K562 (cell line): Measurements from ENCODE around the gene C9orf40. TPM values are rescaled to one million over a fixed set of nuclear protein-coding genes. Genes with fewer than 3 reads are reported as not detected.

Experiments
- ETV1 ChIP-seq: fragments of 450-650 bp; conservative IDR thresholded peaks from 2 replicates; pipeline ENCODE4 v1.6.1; 2016; ENCODE audit warnings: missing genetic modification characterization, control low read depth, low read depth, missing compliant biosample characterization
- GABPB1 ChIP-seq: sonication (generic); formaldehyde crosslinking; IDR thresholded peaks from 2 replicates; pipeline ENCODE4 v1.8.0; 2022; ENCODE audit warnings: mild to moderate bottlenecking, missing genetic modification reagents
- HNRNPLL ChIP-seq: fragments of 200-400 bp; formaldehyde crosslinking; IDR thresholded peaks from 2 replicates; pipeline ENCODE4 v1.6.1; 2017; ENCODE audit warnings: low read length, low read depth, mild to moderate bottlenecking; ENCODE audit not compliant: poor library complexity, severe bottlenecking
- NBN ChIP-seq: fragments of 450-650 bp; IDR thresholded peaks from 2 replicates; pipeline ENCODE4 v1.6.1; 2016; ENCODE audit warnings: low read depth, mild to moderate bottlenecking
- PRPF4 ChIP-seq: fragments of 200-400 bp; formaldehyde crosslinking; IDR thresholded peaks from one replicate; pipeline ENCODE4 v1.6.1; 2017; ENCODE audit warnings: low read length, low read depth, mild to moderate bottlenecking; ENCODE audit not compliant: insufficient read depth, poor library complexity, severe bottlenecking
- RNF2 ChIP-seq: sonication (generic); IDR thresholded peaks from 2 replicates; pipeline ENCODE4 v1.6.1; 2016
- SMARCA4 ChIP-seq: fragments of 450-650 bp; IDR thresholded peaks from 2 replicates; pipeline ENCODE4 v1.6.1; 2016
- TBL1XR1 ChIP-seq, 2 experiments: IDR thresholded peaks; 2 replicates each; pipeline ENCODE4 v1.6.1; 2012; ENCODE audit warnings: improper control_type of control experiment in 2 of 2, low read length in 2 of 2, mild to moderate bottlenecking in 1 of 2
- YY1 ChIP-seq, 3 experiments: IDR thresholded peaks; 2 replicates each; pipeline ENCODE4 v1.6.1; 2011; ENCODE audit warnings: low read length in 2 of 3, mild to moderate bottlenecking in 2 of 3, moderate library complexity in 2 of 3, borderline replicate concordance in 1 of 3, control low read depth in 1 of 3, low read depth in 1 of 3; ENCODE audit not compliant: insufficient read depth in 3 of 3, insufficient replicate concordance in 2 of 3, control insufficient read depth in 1 of 3, insufficient read length in 1 of 3; ENCODE audit errors: extremely low read depth in 1 of 3
- polyA plus RNA-seq, 8 experiments: library from polyadenylated mRNA; depleted of rRNA in 4 of 8; stranded (reverse) in 5 of 8; unstranded in 3 of 8; fragments of >200 nt; fragmentation: Nextera tagmentation in 2 of 8; fragmentation: Illumina TruSeq in 1 of 8; extraction: Ambion mirVana in 2 of 8; extraction: Trizol in 1 of 8; gene quantifications; 2 replicates each; pipeline versions ENCODE4 v1.2.1 to v1.2.3, GENCODE V29; 2011 to 2014; ENCODE audit warnings: inconsistent platforms in 1 of 8, missing spikeins in 1 of 8
- total RNA-seq, 7 experiments: library from RNA; depleted of rRNA in 6 of 7; stranded (reverse); fragments of >200 nt in 6 of 7; fragmentation: Illumina TruSeq in 2 of 7; extraction: Trizol in 2 of 7; gene quantifications; 2 replicates each; pipeline versions ENCODE4 v1.2.1 to v1.2.3, GENCODE V29; 2011 to 2021; ENCODE audit warnings: low replicate concordance in 1 of 7
- TF ChIP-seq, protein P1 (sequence below): sonication (generic); formaldehyde crosslinking; IDR thresholded peaks from 2 replicates; pipeline ENCODE4 v1.8.0; 2022; ENCODE audit warnings: mild to moderate bottlenecking, missing genetic modification reagents
- TF ChIP-seq, protein P2 (sequence below): sonication (generic); formaldehyde crosslinking; IDR thresholded peaks from 2 replicates; pipeline ENCODE4 v1.8.1; 2023; ENCODE audit warnings: mild to moderate bottlenecking, missing genetic modification reagents
- TF ChIP-seq, protein P3 (sequence below), 2 experiments: fragments of 450-650 bp; conservative IDR thresholded peaks; 2 replicates each; pipeline ENCODE4 v1.6.1; 2017; ENCODE audit warnings: mild to moderate bottlenecking in 2 of 2, moderate library complexity in 2 of 2
- TF ChIP-seq, protein P4 (sequence below), 2 experiments: fragments of 450-650 bp; IDR thresholded peaks; 2 replicates each; pipeline ENCODE4 v1.6.1; 2016
- TF ChIP-seq, protein P5 (sequence below): fragments of 250-450 bp; sonication (Bioruptor Pico); IDR thresholded peaks from 2 replicates; pipeline ENCODE4 v1.4.0; 2020; ENCODE audit warnings: borderline replicate concordance

The C9orf40 gene
- total and polyA plus RNA-seq, 9 of the 15 experiments (the other 6 are each of a cell fraction or from before 2014, with no cell fraction given), result 5.6 to 17.3 (median 8.7) TPM

DNA sequence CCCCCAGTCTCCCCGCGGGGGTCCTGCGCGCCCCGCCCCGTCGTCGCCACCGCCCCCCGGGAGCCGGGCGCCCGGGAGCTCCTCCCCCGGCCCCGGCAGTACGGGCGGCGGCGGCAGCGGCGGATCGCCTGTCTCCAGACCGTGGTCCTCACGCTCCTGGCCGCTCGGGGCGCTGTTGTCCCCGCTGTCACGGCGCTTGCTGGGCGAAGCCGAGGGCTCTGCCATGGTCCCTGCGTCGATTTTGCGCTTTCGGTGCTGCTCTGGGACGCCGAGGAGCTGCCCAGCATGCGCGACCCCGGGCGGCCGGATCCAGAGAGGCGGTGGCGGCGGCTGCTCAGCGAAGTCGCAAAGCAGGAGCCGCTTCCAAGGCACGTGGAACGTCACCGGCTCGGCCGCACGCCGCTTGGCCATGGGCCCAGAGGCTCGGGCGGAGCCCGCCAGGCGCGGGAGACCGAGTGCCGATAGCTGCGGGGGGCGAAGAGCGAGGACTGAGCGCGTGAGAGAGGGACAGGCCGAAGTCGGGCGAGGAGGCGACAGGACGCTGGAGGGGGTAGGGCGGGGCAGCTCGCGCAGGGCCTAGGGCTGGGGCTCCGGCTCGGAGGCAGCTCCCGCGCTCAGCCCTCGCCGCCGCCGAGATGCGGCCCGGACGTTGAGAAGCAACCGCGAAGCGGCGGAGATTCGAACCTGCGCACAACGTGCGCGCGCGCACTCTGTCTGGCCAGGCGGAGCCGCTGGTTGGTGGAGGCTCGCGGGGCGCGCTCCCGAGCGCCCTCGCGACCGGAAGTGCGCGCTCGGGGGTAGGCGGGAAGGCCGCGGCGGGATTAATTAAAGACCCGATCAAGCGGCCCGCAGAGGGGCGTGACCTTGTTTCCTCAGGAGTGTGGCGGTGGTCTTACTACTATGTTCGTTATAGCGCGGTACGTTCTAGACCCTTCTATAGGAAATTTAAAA, at the start of gene C9orf40 (continued):
- TF ChIP-seq, protein P1, sequence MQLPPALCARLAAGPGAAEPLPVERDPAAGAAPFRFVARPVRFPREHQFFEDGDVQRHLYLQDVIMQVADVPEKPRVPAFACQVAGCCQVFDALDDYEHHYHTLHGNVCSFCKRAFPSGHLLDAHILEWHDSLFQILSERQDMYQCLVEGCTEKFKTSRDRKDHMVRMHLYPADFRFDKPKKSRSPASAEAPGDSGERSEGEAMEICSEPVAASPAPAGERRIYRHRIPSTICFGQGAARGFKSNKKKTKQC (CRISPR knock-in tag), result peak; percentile 67; the same call in 1 of the 2 replicates
- TF ChIP-seq HNRNPLL (peak; percentile 56), GABPB1 (peak; percentile 87), ETV1 (tag) (peak; percentile 59), TBL1XR1 (IDR thresholded peaks at IDR 0.05; ENCODE audit: low read length in 2 of 2) (no peak), YY1 (IDR thresholded peaks at IDR 0.05; ENCODE audit: borderline replicate concordance in 1 of 3, control insufficient read depth in 1 of 3, extremely low read depth in 1 of 3, insufficient read depth in 3 of 3, insufficient read length in 1 of 3, insufficient replicate concordance in 2 of 3, low read depth in 1 of 3, low read length in 2 of 3) (peak in 1 of 3 experiments; percentile 57), PRPF4 (no peak), NBN (peak; percentile 35; the same call in 1 of the 2 replicates), RNF2 (peak; percentile 44; the same call in 1 of the 2 replicates), SMARCA4 (no peak)
- TF ChIP-seq, protein P2, sequence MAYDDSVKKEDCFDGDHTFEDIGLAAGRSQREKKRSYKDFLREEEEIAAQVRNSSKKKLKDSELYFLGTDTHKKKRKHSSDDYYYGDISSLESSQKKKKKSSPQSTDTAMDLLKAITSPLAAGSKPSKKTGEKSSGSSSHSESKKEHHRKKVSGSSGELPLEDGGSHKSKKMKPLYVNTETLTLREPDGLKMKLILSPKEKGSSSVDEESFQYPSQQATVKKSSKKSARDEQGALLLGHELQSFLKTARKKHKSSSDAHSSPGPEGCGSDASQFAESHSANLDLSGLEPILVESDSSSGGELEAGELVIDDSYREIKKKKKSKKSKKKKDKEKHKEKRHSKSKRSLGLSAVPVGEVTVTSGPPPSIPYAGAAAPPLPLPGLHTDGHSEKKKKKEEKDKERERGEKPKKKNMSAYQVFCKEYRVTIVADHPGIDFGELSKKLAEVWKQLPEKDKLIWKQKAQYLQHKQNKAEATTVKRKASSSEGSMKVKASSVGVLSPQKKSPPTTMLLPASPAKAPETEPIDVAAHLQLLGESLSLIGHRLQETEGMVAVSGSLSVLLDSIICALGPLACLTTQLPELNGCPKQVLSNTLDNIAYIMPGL (CRISPR knock-in tag), result peak; percentile 74
- TF ChIP-seq, protein P3, sequence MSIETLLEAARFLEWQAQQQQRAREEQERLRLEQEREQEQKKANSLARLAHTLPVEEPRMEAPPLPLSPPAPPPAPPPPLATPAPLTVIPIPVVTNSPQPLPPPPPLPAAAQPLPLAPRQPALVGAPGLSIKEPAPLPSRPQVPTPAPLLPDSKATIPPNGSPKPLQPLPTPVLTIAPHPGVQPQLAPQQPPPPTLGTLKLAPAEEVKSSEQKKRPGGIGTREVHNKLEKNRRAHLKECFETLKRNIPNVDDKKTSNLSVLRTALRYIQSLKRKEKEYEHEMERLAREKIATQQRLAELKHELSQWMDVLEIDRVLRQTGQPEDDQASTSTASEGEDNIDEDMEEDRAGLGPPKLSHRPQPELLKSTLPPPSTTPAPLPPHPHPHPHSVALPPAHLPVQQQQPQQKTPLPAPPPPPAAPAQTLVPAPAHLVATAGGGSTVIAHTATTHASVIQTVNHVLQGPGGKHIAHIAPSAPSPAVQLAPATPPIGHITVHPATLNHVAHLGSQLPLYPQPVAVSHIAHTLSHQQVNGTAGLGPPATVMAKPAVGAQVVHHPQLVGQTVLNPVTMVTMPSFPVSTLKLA (conservative IDR thresholded peaks at IDR 0.05), result peak; percentile 77 to 91
- TF ChIP-seq, protein P4, sequence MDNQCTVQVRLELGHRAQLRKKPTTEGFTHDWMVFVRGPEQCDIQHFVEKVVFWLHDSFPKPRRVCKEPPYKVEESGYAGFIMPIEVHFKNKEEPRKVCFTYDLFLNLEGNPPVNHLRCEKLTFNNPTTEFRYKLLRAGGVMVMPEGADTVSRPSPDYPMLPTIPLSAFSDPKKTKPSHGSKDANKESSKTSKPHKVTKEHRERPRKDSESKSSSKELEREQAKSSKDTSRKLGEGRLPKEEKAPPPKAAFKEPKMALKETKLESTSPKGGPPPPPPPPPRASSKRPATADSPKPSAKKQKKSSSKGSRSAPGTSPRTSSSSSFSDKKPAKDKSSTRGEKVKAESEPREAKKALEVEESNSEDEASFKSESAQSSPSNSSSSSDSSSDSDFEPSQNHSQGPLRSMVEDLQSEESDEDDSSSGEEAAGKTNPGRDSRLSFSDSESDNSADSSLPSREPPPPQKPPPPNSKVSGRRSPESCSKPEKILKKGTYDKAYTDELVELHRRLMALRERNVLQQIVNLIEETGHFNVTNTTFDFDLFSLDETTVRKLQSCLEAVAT (IDR thresholded peaks at IDR 0.05), result peak in 1 of 2 experiments; percentile 66; a peak in 1 of 4 replicates
- TF ChIP-seq, protein P5, sequence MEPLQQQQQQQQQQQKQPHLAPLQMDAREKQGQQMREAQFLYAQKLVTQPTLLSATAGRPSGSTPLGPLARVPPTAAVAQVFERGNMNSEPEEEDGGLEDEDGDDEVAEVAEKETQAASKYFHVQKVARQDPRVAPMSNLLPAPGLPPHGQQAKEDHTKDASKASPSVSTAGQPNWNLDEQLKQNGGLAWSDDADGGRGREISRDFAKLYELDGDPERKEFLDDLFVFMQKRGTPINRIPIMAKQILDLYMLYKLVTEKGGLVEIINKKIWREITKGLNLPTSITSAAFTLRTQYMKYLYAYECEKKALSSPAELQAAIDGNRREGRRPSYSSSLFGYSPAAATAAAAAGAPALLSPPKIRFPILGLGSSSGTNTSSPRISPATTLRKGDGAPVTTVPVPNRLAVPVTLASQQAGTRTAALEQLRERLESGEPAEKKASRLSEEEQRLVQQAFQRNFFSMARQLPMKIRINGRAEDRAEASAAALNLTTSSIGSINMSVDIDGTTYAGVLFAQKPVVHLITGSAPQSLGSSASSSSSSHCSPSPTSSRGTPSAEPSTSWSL (CRISPR knock-in tag), result no peak
